ENCODE data around the gene PPARG. TPM values are rescaled to one million over a fixed set of nuclear protein-coding genes. Genes with fewer than 3 reads are reported as not detected.

PPARG gene
- total and polyA plus RNA-seq, 10 of the 15 experiments (the other 5 are each of a cell fraction or from before 2014, with no cell fraction given) = 0.06 to 0.86 (median 0.12) TPM; not detected in 5

DNA sequence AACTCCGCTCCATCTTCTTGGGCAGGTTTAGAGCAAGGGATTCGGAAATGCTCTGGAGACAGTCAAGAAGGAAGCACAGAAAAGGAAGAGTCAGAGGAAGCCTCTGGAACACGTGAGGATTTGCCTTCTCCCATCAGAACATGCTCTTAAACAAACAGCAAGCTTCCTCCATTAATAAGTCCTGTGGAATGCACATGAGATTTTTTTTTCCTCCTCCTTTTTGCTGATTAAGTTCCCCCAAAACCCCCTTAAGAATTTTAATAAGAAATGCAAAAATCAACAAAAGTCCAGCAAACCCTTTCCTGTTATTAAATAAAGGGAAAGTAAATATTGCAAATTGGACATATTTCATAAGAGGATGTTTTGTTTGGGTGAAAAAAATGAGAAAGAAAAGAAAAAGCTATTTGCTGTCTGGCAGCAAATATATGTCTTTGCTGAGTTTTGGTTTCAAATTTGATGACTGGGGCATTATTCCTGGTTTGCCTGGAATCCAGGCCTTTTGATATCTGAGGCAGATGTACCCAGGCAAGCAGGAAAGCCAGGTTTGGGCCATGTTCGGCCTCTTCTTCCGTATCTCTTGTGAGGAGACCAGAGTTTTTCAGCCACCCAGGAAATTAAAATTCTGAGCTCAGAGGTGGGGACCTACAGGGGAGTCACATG lies 187.5 kb downstream of the PPARG start (continued):
- TF ChIP-seq ZBTB11 (CRISPR knock-in tag; IDR thresholded peaks at IDR 0.05) = no peak
- no peak for TF ChIP-seq SP1 (IDR thresholded peaks at IDR 0.05; ENCODE audit: low read depth, low read length)
- no peak for TF ChIP-seq USF2 (IDR thresholded peaks at IDR 0.05; ENCODE audit: borderline replicate concordance, low read depth, low read length)
- TF ChIP-seq PAX5 (IDR thresholded peaks at IDR 0.05; ENCODE audit: borderline replicate concordance, low read depth, low read length) = no peak
- no peak for TF ChIP-seq CEBPB (IDR thresholded peaks at IDR 0.05; ENCODE audit: borderline replicate concordance in 1 of 2, low read depth in 2 of 2, low read length in 2 of 2)
- no peak for TF ChIP-seq ZNF687 (IDR thresholded peaks at IDR 0.05)
- no peak for TF ChIP-seq STAT1 (conservative IDR thresholded peaks at IDR 0.05)
- TF ChIP-seq, protein P1, sequence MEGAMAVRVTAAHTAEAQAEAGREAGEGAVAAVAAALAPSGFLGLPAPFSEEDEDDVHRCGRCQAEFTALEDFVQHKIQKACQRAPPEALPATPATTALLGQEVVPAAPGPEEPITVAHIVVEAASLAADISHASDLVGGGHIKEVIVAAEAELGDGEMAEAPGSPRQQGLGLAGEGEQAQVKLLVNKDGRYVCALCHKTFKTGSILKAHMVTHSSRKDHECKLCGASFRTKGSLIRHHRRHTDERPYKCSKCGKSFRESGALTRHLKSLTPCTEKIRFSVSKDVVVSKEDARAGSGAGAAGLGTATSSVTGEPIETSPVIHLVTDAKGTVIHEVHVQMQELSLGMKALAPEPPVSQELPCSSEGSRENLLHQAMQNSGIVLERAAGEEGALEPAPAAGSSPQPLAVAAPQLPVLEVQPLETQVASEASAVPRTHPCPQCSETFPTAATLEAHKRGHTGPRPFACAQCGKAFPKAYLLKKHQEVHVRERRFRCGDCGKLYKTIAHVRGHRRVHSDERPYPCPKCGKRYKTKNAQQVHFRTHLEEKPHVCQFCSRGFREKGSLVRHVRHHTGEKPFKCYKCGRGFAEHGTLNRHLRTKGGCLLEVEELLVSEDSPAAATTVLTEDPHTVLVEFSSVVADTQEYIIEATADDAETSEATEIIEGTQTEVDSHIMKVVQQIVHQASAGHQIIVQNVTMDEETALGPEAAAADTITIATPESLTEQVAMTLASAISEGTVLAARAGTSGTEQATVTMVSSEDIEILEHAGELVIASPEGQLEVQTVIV (IDR thresholded peaks at IDR 0.05; ENCODE audit: borderline replicate concordance, partially characterized antibody) = no peak
- no peak for TF ChIP-seq NFXL1 (IDR thresholded peaks at IDR 0.05; ENCODE audit: borderline replicate concordance)
- TF ChIP-seq GATAD2B (conservative IDR thresholded peaks at IDR 0.05; ENCODE audit: low read depth) = no peak
- TF ChIP-seq YBX1 (IDR thresholded peaks at IDR 0.05) = no peak
